Spinal cord (tissue), 10 donors: ENCODE data around the gene KRTAP5-2. TPM values are rescaled to one million over a fixed set of nuclear protein-coding genes. Genes with fewer than 3 reads are reported as not detected.
A peak's percentile ranks its signal among the peaks of the same experiment; 100 is the strongest.
"Not testable (repeated sequence)": the region's sequence is repeated elsewhere in the genome, so short reads cannot be mapped to it uniquely, and the experiment has no call there.

Source experiments
- DNase-seq, 6 donors: peaks; one replicate each; pipeline versions ENCODE4 v3.0.0 to v3.0.0-alpha.2; 2013 to 2015; ENCODE audit warnings: low spot score in 6 of 6, low read depth in 4 of 6
- H3K27ac ChIP-seq: one replicate; pipeline ENCODE4 v1.5.1; 2013; ENCODE audit warnings: low read depth, low read length, control low read depth
- H3K27me3 ChIP-seq: one replicate; pipeline ENCODE4 v1.6.1; 2013; ENCODE audit warnings: low read length; ENCODE audit not compliant: control insufficient read depth, insufficient read depth
- H3K36me3 ChIP-seq: one replicate; pipeline ENCODE4 v1.6.1; 2013; ENCODE audit warnings: low read length; ENCODE audit not compliant: control insufficient read depth, insufficient read depth
- H3K4me1 ChIP-seq: one replicate; pipeline ENCODE4 v1.6.1; 2013; ENCODE audit warnings: low read length; ENCODE audit not compliant: control insufficient read depth, insufficient read depth
- H3K4me3 ChIP-seq: one replicate; pipeline ENCODE4 v1.5.1; 2013; ENCODE audit warnings: low read depth, low read length, control low read depth
- H3K9me3 ChIP-seq: one replicate; pipeline ENCODE4 v1.6.1; 2013; ENCODE audit warnings: low read length; ENCODE audit not compliant: control insufficient read depth, insufficient read depth
- WGBS: methylation state at CpG from one replicate; pipeline ENCODE4 v1.1.5; 2013; ENCODE audit warnings: missing lambda C conversion rate; ENCODE audit not compliant: insufficient coverage; 5-methylcytosine and 5-hydroxymethylcytosine counted together
- polyA plus RNA-seq, 2 donors: library from polyadenylated mRNA; unstranded; fragments of 120-200 nt; gene quantifications; one replicate each; pipeline ENCODE4 v1.2.1, GENCODE V29; 2013; ENCODE audit not compliant: insufficient read length in 2 of 2
- total RNA-seq, 2 donors: library from RNA; depleted of rRNA in 1 of 2; stranded (reverse); fragments of 120-200 nt in 1 of 2; fragments of >200 nt in 1 of 2; gene quantifications; one replicate each; pipeline versions ENCODE4 v1.2.3 to v1.2.4, GENCODE V29; 2013 to 2014
- donor health status: healthy.

KRTAP5-2 gene
- total and polyA plus RNA-seq, 4 donors: 0.50 TPM; not detected in 3

DNA sequence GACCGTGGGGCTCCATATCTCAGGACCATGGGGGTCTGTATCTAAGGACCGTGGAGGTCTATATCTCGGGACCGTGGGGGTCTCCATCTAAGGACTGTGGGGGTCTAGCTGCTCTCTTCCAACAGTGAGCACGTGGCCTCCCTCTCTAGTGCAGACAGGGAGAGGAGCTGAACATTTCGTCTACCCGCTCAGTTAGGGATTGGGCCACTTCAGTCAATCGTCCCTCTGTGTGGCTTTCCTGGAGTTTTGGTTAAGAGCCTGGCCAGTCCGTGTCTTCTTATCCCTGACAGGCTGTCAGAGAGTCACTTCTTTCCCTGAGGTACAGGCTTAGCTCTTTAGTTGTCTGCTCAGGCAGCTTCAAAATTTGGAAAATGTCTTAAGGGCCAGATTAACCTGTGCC, 16.1 kb downstream of the KRTAP5-2 start:
- 86% methylated on average over 9 of the region's 9 CpGs for WGBS
- Histone ChIP-seq H3K9me3 (peaks cover 5% of the 10 kb centered on the region), H3K36me3 (peaks cover 14% of the 10 kb centered on the region), H3K4me1 (no peaks in the 10 kb centered on the region), H3K27me3 (no peaks in the 10 kb centered on the region), H3K4me3 (no peak overlapping the region), H3K27ac (no peak overlapping the region)
- DNase-seq: no peak

DNA sequence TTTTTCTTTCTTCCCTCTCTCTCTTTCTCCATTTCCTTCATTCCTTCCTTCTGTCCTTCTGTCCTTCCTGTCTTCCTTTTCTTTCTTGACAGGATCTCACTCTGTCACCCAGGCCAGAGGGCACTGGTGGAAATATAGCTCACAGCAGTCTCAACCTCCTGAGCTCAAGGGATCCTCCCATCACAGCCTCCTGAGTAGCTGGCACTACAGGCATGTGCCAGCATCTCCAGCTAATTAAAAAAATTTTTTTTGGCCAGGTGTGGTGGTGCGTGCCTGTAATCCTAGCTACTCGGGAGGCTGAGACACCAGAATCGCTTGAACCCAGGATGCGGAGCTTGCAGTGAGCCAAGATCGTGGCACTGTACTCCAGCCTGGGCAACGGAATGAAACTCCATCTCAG, 21.3 kb downstream of the KRTAP5-2 start:
- Histone ChIP-seq H3K36me3 (no peaks in the 10 kb centered on the region), H3K27ac (no peak overlapping the region), H3K4me3 (no peak overlapping the region), H3K27me3 (peaks cover 16% of the 10 kb centered on the region), H3K9me3 (peaks cover 5% of the 10 kb centered on the region), H3K4me1 (peaks cover 19% of the 10 kb centered on the region)
- WGBS: 100% methylated on average over 4 of the region's 6 CpGs
- no peak for DNase-seq

DNA sequence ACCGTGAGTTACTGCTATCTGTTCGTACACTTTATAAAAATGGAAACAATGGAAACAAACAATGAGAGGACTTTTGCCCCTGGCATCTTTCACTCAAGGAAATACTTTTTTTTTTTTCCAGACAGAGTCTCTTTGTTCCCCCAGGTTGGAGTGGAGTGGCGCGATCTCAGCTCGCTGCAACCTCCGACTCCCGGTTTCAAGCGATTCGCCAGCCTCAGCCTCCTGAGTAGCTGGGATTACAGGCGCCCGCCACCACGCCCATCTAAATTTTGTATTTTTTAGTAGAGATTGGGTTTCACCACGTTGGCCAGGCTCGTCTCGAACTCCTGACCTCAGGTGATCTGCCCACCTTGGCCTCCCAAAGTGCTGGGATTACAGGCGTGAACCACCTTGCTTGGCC, 22.3 kb downstream of the KRTAP5-2 start:
- H3K36me3 ChIP-seq, DNase-seq, H3K4me3 ChIP-seq, H3K27ac ChIP-seq, H3K9me3 ChIP-seq: not testable (repeated sequence)
- WGBS: 75% methylated on average over 14 of the region's 16 CpGs
- Histone ChIP-seq H3K27me3 (peaks cover 16% of the 10 kb centered on the region), H3K4me1 (peaks cover 25% of the 10 kb centered on the region)

DNA sequence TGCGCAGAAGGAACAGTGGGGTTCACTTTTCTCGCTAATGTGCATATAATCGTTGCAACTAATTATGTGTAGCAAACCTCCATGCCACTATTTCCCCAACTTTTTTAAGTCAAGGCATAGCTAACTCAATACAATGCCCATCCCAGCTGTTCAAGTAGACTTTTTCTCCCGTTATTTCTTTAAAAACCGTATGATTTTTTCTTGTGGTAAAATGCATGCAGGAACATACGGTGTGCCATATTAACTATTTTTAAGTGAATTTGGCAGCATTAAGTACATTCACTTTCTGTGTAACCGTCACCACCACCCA, 23.2 kb downstream of the KRTAP5-2 start:
- Histone ChIP-seq H3K9me3 (peaks cover 5% of the 10 kb centered on the region), H3K4me1 (peaks cover 34% of the 10 kb centered on the region), H3K27me3 (peaks cover 16% of the 10 kb centered on the region), H3K4me3 (no peak overlapping the region), H3K36me3 (peaks cover 6% of the 10 kb centered on the region), H3K27ac (no peak overlapping the region)
- DNase-seq: no peak
- 40% methylated on average over 1 of the region's 7 CpGs for WGBS

DNA sequence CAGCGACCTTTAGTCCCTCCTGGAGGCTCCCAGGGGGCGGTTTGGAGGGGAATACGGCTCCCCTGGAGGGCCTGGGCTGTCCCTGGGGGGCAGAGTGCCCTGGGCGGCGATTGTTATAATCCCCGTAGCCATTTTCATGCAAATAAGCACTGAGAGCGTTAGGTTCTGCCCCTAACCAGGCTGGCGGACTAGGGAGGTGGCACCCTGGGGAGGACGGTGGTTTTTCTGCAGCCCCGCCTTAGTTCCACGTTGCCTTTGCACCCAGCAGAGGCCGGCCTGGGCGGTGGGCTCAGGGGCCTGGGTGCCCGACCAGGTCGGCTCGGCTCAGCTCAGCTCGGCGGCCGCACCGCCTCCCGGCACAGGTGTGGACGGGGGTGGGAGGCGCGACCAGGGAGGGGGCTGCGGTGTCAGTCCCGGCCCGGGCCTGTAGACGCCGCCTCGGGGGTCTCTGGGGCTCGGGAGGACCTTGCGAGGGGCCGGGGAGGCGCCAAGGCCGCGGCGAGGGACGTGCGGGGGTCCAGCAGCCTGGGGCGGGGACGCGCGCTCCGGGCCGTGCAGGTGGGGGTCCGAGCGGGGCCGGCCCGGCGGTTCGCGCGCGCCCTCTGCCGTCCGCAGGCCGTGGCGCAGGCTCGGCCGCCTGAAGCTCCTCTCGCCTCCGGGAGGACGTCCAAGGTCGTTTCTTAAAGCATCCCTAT, 23.7 kb downstream of the KRTAP5-2 start:
- peak in 2 of 6 donors; percentile 84 to 87 for DNase-seq
- peaks cover 39% of the 10 kb centered on the region for H3K4me1 ChIP-seq
- H3K27me3 ChIP-seq: peaks cover 16% of the 10 kb centered on the region
- H3K4me3 ChIP-seq: peak overlapping the region; percentile 40
- WGBS: under 1% methylated on average over 64 of the region's 64 CpGs
- peaks cover 5% of the 10 kb centered on the region for H3K9me3 ChIP-seq
- peaks cover 11% of the 10 kb centered on the region for H3K36me3 ChIP-seq
- H3K27ac ChIP-seq: no peak overlapping the region

DNA sequence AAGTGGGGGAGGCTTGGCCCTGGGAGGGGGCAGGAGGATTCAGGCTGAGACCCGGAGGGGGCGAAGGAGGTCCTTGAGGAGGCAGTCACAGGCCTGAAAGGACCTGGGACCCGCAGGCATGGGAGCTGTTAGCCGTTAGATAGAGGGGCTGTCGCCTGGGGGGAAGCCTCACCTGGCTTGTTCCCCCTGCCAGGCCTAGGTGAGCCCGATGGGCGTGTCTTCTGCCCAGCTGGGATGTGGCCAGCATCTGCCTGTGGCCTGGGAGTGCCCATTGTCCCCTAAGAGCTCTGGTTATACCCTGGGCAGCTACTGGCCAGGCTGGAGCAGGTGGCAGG, 24.2 kb downstream of the KRTAP5-2 start:
- peak in 1 of 6 donors; percentile 42 for DNase-seq
- WGBS: 6% methylated on average over 7 of the region's 7 CpGs
- Histone ChIP-seq H3K27me3 (peaks cover 16% of the 10 kb centered on the region), H3K9me3 (peaks cover 5% of the 10 kb centered on the region), H3K4me1 (peaks cover 44% of the 10 kb centered on the region), H3K4me3 (peak overlapping the region; percentile 40), H3K27ac (peak overlapping the region; percentile 33), H3K36me3 (peaks cover 14% of the 10 kb centered on the region)

DNA sequence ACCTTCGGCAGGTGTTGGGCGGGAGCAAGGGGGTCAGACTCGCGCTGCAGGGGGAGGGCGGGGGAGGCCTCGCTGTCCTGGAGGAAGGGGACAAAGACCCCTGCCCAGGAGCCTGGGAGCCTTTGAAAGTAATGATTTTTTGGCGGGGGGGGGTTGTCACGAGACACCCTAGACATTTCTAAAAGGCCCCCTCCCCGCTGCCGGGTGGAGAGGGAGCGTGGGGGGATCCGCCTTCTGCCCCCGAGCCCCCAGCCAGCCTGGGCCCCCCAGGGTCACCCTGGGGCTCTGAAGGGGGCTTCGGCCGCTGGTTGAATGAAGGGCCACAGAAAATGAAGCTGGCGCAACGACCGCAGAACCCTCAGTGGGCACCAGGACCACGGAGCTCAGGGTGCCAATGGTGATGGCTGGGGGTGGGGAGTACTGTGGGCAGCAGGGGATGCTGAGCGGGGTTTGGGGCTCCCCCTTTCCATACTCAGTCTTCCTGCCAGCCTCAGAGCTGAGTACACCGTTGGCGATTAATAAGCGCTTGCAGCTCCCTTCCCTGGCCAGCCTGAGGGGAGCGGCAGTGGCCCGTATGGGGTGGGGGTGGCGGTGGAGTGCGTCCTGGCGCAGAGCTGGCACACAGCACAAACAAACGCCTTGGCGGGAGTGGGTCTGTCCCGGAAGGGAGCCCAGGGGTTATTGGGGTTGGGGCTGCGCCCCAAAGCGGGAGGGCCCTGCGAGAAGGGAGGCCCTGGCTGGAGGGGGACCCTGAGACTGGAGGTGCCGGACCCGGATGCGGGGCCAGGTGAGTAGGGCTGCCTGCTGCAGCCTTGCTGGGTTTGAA, 24.8 kb downstream of the KRTAP5-2 start:
- Histone ChIP-seq H3K9me3 (peaks cover 3% of the 10 kb centered on the region), H3K27ac (peak overlapping the region; percentile 33), H3K4me1 (peaks cover 50% of the 10 kb centered on the region), H3K4me3 (peak overlapping the region; percentile 40), H3K27me3 (peaks cover 16% of the 10 kb centered on the region), H3K36me3 (peaks cover 18% of the 10 kb centered on the region)
- DNase-seq: peak in 2 of 6 donors; percentile 49 to 69
- 2% methylated on average over 27 of the region's 37 CpGs for WGBS

DNA sequence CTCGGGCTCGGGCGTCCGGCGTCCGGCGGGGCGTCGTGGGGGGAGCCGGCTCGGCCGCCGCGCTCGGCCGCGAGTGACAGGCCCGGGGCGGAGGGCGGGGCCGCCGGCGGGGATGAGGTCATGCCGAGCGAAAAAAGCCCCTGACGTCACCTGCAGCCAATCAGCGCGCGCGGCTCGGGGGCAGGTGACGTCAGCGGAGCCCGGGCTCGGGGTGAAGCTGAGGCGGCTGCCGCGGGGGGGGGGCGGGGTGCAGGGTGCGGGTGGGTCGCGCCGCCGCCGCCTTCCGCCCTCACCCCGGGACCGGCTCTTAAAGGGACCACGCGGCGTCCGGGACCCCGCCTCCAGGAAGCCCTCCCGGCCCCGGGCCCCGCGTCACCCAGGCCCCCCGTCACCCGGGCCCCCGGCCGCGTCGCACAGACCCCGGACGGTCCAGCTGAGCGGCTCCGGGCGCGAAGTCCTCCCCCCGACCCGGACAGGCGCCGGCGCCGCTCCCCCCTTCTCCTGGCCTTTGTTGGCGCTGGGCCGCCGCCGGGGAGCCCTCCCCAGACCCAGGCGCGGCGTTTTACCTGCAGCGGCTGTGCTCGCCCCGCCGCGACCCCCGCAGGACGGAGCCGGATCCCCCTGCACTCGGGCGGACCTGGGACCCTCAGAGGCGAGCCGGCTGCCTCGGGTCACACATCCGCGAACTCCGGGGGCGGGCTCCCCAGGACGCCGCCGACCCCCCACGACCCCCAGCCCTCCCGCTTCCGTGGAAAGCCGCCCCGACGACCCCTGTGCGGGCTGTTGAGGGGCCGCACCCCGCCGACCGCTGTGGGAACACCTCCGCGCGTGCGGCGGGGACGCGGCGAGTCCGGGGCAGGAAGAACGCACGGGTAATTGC, 25.7 kb downstream of the KRTAP5-2 start, which contains the start of gene DUSP8:
Gene DUSP8 (minus strand): TSS at position 75 of the 880 bp plus-strand sequence. CDS start 6,445 bp downstream, outside the sequence.
- peak in 5 of 6 donors; percentile 67 to 96 (median 83) for DNase-seq
- Histone ChIP-seq H3K9me3 (no peaks in the 10 kb centered on the region), H3K27me3 (peaks cover 16% of the 10 kb centered on the region), H3K4me1 (peaks cover 59% of the 10 kb centered on the region), H3K27ac (peak within 1 kb of the TSS; percentile 40), H3K4me3 (peak within 1 kb of the TSS; percentile 41), H3K36me3 (peaks cover 26% of the 10 kb centered on the region)
- under 1% methylated on average over 120 of the region's 124 CpGs for WGBS

DNA sequence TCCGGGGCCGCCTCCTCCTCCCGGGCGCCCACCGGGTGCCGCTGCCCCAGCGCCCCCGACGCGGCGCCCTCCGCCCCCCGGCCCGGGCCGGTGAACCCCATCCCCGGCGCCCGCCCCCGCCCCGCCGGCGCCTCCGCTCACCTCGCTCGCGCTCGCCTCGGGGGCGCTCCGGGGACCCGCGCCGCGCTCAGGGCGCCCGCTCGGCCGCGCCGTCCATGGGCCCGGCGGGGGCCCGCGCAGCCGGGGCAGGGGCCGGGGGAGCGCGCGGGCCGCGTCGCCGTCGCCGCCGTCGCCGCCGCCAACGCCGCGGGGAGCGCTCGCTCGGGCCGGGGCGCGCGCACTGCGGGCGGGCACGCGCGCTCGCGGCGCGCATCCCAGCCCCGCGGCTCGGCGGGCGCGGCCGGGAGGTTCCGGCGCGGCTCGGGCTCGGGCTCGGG, 26.3 kb downstream of the KRTAP5-2 start:
- no peak overlapping the region for H3K27ac ChIP-seq
- peaks cover 16% of the 10 kb centered on the region for H3K27me3 ChIP-seq
- H3K36me3 ChIP-seq: peaks cover 32% of the 10 kb centered on the region
- no peak overlapping the region for H3K4me3 ChIP-seq
- H3K9me3 ChIP-seq: no peaks in the 10 kb centered on the region
- under 1% methylated on average over 90 of the region's 91 CpGs for WGBS
- peaks cover 65% of the 10 kb centered on the region for H3K4me1 ChIP-seq
- no peak for DNase-seq
